Left renal cortex interstitium (tissue), 4 donors: ENCODE measurements around the gene NOVA2. TPM values are rescaled to one million over a fixed set of nuclear protein-coding genes. Genes with fewer than 3 reads are reported as not detected.

Experiments
- DNase-seq, 4 donors: peaks; one replicate each; pipeline ENCODE4 v3.0.0-alpha.2; 2013; ENCODE audit warnings: low read depth in 4 of 4, low spot score in 2 of 4, missing footprints in 1 of 4
- polyA plus RNA-seq, 4 donors: library from polyadenylated mRNA; unstranded; fragments of 120-200 nt; gene quantifications; one replicate each; pipeline ENCODE4 v1.2.1, GENCODE V29; 2013; ENCODE audit not compliant: insufficient read length in 4 of 4

NOVA2 gene
- 1 to 10 TPM; 2.8 to 5.3 (median 4.2) TPM for polyA plus RNA-seq

- DNase-seq: no peak
Measured at GRCh38 chr19:45973553-45974338, at the start of gene NOVA2. Gene NOVA2, minus strand, starts transcription at chr19:45973865. Its CDS starts 514 bp downstream, at chr19:45973351.

- DNase-seq: no peak
Measured at GRCh38 chr19:46023311-46023779, 49.7 kb upstream of the NOVA2 start.

GRCh38 chr19:46022431-46023310 lies 49.0 kb upstream of the NOVA2 start, which contains the start of gene PGLYRP1:
Gene PGLYRP1, minus strand, starts transcription at chr19:46023053. Its CDS starts 32 bp downstream, at chr19:46023021.
- no peak for DNase-seq

GRCh38 chr19:46022061-46022430 lies 48.4 kb upstream of the NOVA2 start:
- DNase-seq: no peak

GRCh38 chr19:46021531-46022041 lies 47.9 kb upstream of the NOVA2 start:
- no peak for DNase-seq

GRCh38 chr19:46020819-46021125 lies 47.1 kb upstream of the NOVA2 start:
- DNase-seq: no peak

- no peak for DNase-seq
Measured at GRCh38 chr19:46019270-46019669, 45.6 kb upstream of the NOVA2 start.

- no peak for DNase-seq
Measured at GRCh38 chr19:46018729-46019251, 45.1 kb upstream of the NOVA2 start.

- DNase-seq: no peak
Measured at GRCh38 chr19:46017874-46018675, 44.4 kb upstream of the NOVA2 start.

- DNase-seq: no peak
Measured at GRCh38 chr19:46017095-46017429, 43.4 kb upstream of the NOVA2 start.

GRCh38 chr19:46016426-46017094 lies 42.9 kb upstream of the NOVA2 start:
- no peak for DNase-seq

- DNase-seq: no peak
Measured at GRCh38 chr19:46015687-46016425, 42.2 kb upstream of the NOVA2 start.

GRCh38 chr19:46014941-46015686 lies 41.4 kb upstream of the NOVA2 start:
- no peak for DNase-seq

- DNase-seq: no peak
Measured at GRCh38 chr19:46014534-46014933, 40.9 kb upstream of the NOVA2 start.

GRCh38 chr19:46009530-46010510 lies 36.2 kb upstream of the NOVA2 start:
- DNase-seq: no peak

GRCh38 chr19:46006411-46006810 lies 32.7 kb upstream of the NOVA2 start:
- DNase-seq: no peak

GRCh38 chr19:46002678-46003275 lies 29.1 kb upstream of the NOVA2 start:
- DNase-seq: no peak
